NCI-H1092 treated with DMSO at 0.1 percent for 48 hours (cell line): ENCODE measurements around the gene HOXA5.

ENCODE experiments used
- DNase-seq: peaks from one replicate; lab custom pipeline; 2025; lab: John Stamatoyannopoulos, UW

Gene HOXA5

GRCh38 chr7:27159266-27160144, 16.0 kb upstream of the HOXA5 start:
- DNase-seq = no peak

GRCh38 chr7:27158436-27159265, 15.2 kb upstream of the HOXA5 start:
- no peak for DNase-seq

- no peak for DNase-seq
These were observed 14.4 kb upstream of the HOXA5 start for GRCh38 chr7:27157702-27158431.

- no peak for DNase-seq
These were observed 13.6 kb upstream of the HOXA5 start for GRCh38 chr7:27156916-27157701.

- DNase-seq = no peak
These were observed 13.0 kb upstream of the HOXA5 start, which contains the start of gene HOXA7 for GRCh38 chr7:27156508-27156898. Gene HOXA7, minus strand, starts transcription at chr7:27156675. Its CDS starts 130 bp downstream, at chr7:27156545.

GRCh38 chr7:27155816-27156507, 12.5 kb upstream of the HOXA5 start:
- DNase-seq = no peak

GRCh38 chr7:27154901-27155815, 11.7 kb upstream of the HOXA5 start:
- DNase-seq = no peak

- no peak for DNase-seq
These were observed 10.9 kb upstream of the HOXA5 start for GRCh38 chr7:27154369-27154768.

- DNase-seq = no peak
These were observed 10.0 kb upstream of the HOXA5 start for GRCh38 chr7:27153526-27153925.

GRCh38 chr7:27152816-27153442, 9.4 kb upstream of the HOXA5 start:
- no peak for DNase-seq

GRCh38 chr7:27151931-27152815, 8.7 kb upstream of the HOXA5 start, which contains the start of gene HOXA3:
Gene HOXA3, minus strand, starts transcription at chr7:27152583. Its CDS starts 41,943 bp downstream, at chr7:27110640.
- no peak for DNase-seq

GRCh38 chr7:27151341-27151930, 8.0 kb upstream of the HOXA5 start:
- no peak for DNase-seq

GRCh38 chr7:27150568-27151340, 7.3 kb upstream of the HOXA5 start:
- DNase-seq = no peak

- no peak for DNase-seq
These were observed 6.5 kb upstream of the HOXA5 start for GRCh38 chr7:27149842-27150567.

- DNase-seq = no peak
These were observed 5.5 kb upstream of the HOXA5 start for GRCh38 chr7:27148756-27149641.
